K562 (cell line): Measurements from ENCODE around the gene DNAAF1. TPM values are rescaled to one million over a fixed set of nuclear protein-coding genes. Genes with fewer than 3 reads are reported as not detected.

Experiments
- polyA plus RNA-seq, 8 experiments: library from polyadenylated mRNA; depleted of rRNA in 4 of 8; stranded (reverse) in 5 of 8; unstranded in 3 of 8; fragments of >200 nt; fragmentation: Nextera tagmentation in 2 of 8; fragmentation: Illumina TruSeq in 1 of 8; extraction: Ambion mirVana in 2 of 8; extraction: Trizol in 1 of 8; gene quantifications; 2 replicates each; pipeline versions ENCODE4 v1.2.1 to v1.2.3, GENCODE V29; 2011 to 2014; ENCODE audit warnings: inconsistent platforms in 1 of 8, missing spikeins in 1 of 8
- total RNA-seq, 7 experiments: library from RNA; depleted of rRNA in 6 of 7; stranded (reverse); fragments of >200 nt in 6 of 7; fragmentation: Illumina TruSeq in 2 of 7; extraction: Trizol in 2 of 7; gene quantifications; 2 replicates each; pipeline versions ENCODE4 v1.2.1 to v1.2.3, GENCODE V29; 2011 to 2021; ENCODE audit warnings: low replicate concordance in 1 of 7

The DNAAF1 gene
- total and polyA plus RNA-seq, 9 of the 15 experiments (the other 6 are each of a cell fraction or from before 2014, with no cell fraction given): 0.01 TPM; not detected in 8

Other genes with a start within 250 kb of the DNAAF1 start
Only the 7 nearest of the 11 such genes appear.
- not detected in 2 replicates for gene SLC38A8, start 102.5 kb upstream of the DNAAF1 start, total RNA-seq (2014; rRNA removed)
- not detected in 2 replicates for gene SLC38A8, start 102.5 kb upstream of the DNAAF1 start, total RNA-seq (2014; rRNA removed; fragmentation: Illumina TruSeq; extraction: Trizol)
- gene SLC38A8, start 102.5 kb upstream of the DNAAF1 start, total RNA-seq (2015; rRNA removed; fragmentation: Illumina TruSeq; extraction: Trizol): not detected in 2 replicates
- not detected in 2 replicates for gene SLC38A8, start 102.5 kb upstream of the DNAAF1 start, total RNA-seq (2021)
- not detected in 2 replicates for gene SLC38A8, start 102.5 kb upstream of the DNAAF1 start, polyA plus RNA-seq (2011; rRNA removed)
- gene SLC38A8, start 102.5 kb upstream of the DNAAF1 start, polyA plus RNA-seq (2014; fragmentation: Illumina TruSeq; extraction: Trizol): not detected in 2 replicates
- gene SLC38A8, start 102.5 kb upstream of the DNAAF1 start, polyA plus RNA-seq (2014; fragmentation: Nextera tagmentation; extraction: Ambion mirVana): not detected
- 0.28 TPM in 1 of 2 replicates, not detected in the other for gene SLC38A8, start 102.5 kb upstream of the DNAAF1 start, polyA plus RNA-seq (2014; rRNA removed)
- gene MBTPS1, start 28.4 kb upstream of the DNAAF1 start, total RNA-seq (2014; rRNA removed): 43.8 and 50.9 TPM in 2 replicates
- gene MBTPS1, start 28.4 kb upstream of the DNAAF1 start, total RNA-seq (2014; rRNA removed; fragmentation: Illumina TruSeq; extraction: Trizol): 31.7 and 32.0 TPM in 2 replicates
- gene MBTPS1, start 28.4 kb upstream of the DNAAF1 start, total RNA-seq (2015; rRNA removed; fragmentation: Illumina TruSeq; extraction: Trizol): 35.7 and 40.3 TPM in 2 replicates
- 46.6 and 53.9 TPM in 2 replicates for gene MBTPS1, start 28.4 kb upstream of the DNAAF1 start, total RNA-seq (2021)
- 47.5 and 57.6 TPM in 2 replicates for gene MBTPS1, start 28.4 kb upstream of the DNAAF1 start, polyA plus RNA-seq (2011; rRNA removed)
- 47.5 and 50.6 TPM in 2 replicates for gene MBTPS1, start 28.4 kb upstream of the DNAAF1 start, polyA plus RNA-seq (2014; fragmentation: Illumina TruSeq; extraction: Trizol)
- gene MBTPS1, start 28.4 kb upstream of the DNAAF1 start, polyA plus RNA-seq (2014; fragmentation: Nextera tagmentation; extraction: Ambion mirVana): 1 to 10 TPM; 2.8 to 4.3 TPM
- 47.3 and 52.6 TPM in 2 replicates for gene MBTPS1, start 28.4 kb upstream of the DNAAF1 start, polyA plus RNA-seq (2014; rRNA removed)
- 19.7 and 20.5 TPM in 2 replicates for gene HSDL1, start 131 bp upstream of the DNAAF1 start, total RNA-seq (2014; rRNA removed)
- 31.5 and 36.4 TPM in 2 replicates for gene HSDL1, start 131 bp upstream of the DNAAF1 start, total RNA-seq (2014; rRNA removed; fragmentation: Illumina TruSeq; extraction: Trizol)
- 38.6 and 39.9 TPM in 2 replicates for gene HSDL1, start 131 bp upstream of the DNAAF1 start, total RNA-seq (2015; rRNA removed; fragmentation: Illumina TruSeq; extraction: Trizol)
- 26.4 and 27.7 TPM in 2 replicates for gene HSDL1, start 131 bp upstream of the DNAAF1 start, total RNA-seq (2021)
- 41.2 and 45.7 TPM in 2 replicates for gene HSDL1, start 131 bp upstream of the DNAAF1 start, polyA plus RNA-seq (2011; rRNA removed)
- 24.1 and 26.9 TPM in 2 replicates for gene HSDL1, start 131 bp upstream of the DNAAF1 start, polyA plus RNA-seq (2014; fragmentation: Illumina TruSeq; extraction: Trizol)
- gene HSDL1, start 131 bp upstream of the DNAAF1 start, polyA plus RNA-seq (2014; fragmentation: Nextera tagmentation; extraction: Ambion mirVana): 10 to 100 TPM; 14.8 to 16.3 TPM
- gene HSDL1, start 131 bp upstream of the DNAAF1 start, polyA plus RNA-seq (2014; rRNA removed): 25.8 and 31.0 TPM in 2 replicates
- 26.2 and 43.0 TPM in 2 replicates for gene TAF1C, start 41.7 kb downstream of the DNAAF1 start, total RNA-seq (2014; rRNA removed)
- 7.9 and 9.8 TPM in 2 replicates for gene TAF1C, start 41.7 kb downstream of the DNAAF1 start, total RNA-seq (2014; rRNA removed; fragmentation: Illumina TruSeq; extraction: Trizol)
- 22.3 and 23.0 TPM in 2 replicates for gene TAF1C, start 41.7 kb downstream of the DNAAF1 start, total RNA-seq (2015; rRNA removed; fragmentation: Illumina TruSeq; extraction: Trizol)
- gene TAF1C, start 41.7 kb downstream of the DNAAF1 start, total RNA-seq (2021): 46.6 and 55.0 TPM in 2 replicates
- 16.7 and 31.2 TPM in 2 replicates for gene TAF1C, start 41.7 kb downstream of the DNAAF1 start, polyA plus RNA-seq (2011; rRNA removed)
- gene TAF1C, start 41.7 kb downstream of the DNAAF1 start, polyA plus RNA-seq (2014; fragmentation: Illumina TruSeq; extraction: Trizol): 21.0 and 35.4 TPM in 2 replicates
- 1 to 10 TPM; 1.5 TPM for gene TAF1C, start 41.7 kb downstream of the DNAAF1 start, polyA plus RNA-seq (2014; fragmentation: Nextera tagmentation; extraction: Ambion mirVana)
- gene TAF1C, start 41.7 kb downstream of the DNAAF1 start, polyA plus RNA-seq (2014; rRNA removed): 64.8 and 74.8 TPM in 2 replicates
- not detected in 2 replicates for gene ADAD2, start 45.8 kb downstream of the DNAAF1 start, total RNA-seq (2014; rRNA removed)
- gene ADAD2, start 45.8 kb downstream of the DNAAF1 start, total RNA-seq (2014; rRNA removed; fragmentation: Illumina TruSeq; extraction: Trizol): not detected in 2 replicates
- not detected in 2 replicates for gene ADAD2, start 45.8 kb downstream of the DNAAF1 start, total RNA-seq (2015; rRNA removed; fragmentation: Illumina TruSeq; extraction: Trizol)
- gene ADAD2, start 45.8 kb downstream of the DNAAF1 start, total RNA-seq (2021): not detected in 2 replicates
- gene ADAD2, start 45.8 kb downstream of the DNAAF1 start, polyA plus RNA-seq (2011; rRNA removed): not detected in 2 replicates
- not detected in 2 replicates for gene ADAD2, start 45.8 kb downstream of the DNAAF1 start, polyA plus RNA-seq (2014; fragmentation: Illumina TruSeq; extraction: Trizol)
- not detected for gene ADAD2, start 45.8 kb downstream of the DNAAF1 start, polyA plus RNA-seq (2014; fragmentation: Nextera tagmentation; extraction: Ambion mirVana)
- gene ADAD2, start 45.8 kb downstream of the DNAAF1 start, polyA plus RNA-seq (2014; rRNA removed): 0.07 TPM in 1 of 2 replicates, not detected in the other
- not detected in 2 replicates for gene KCNG4, start 94.7 kb downstream of the DNAAF1 start, total RNA-seq (2014; rRNA removed)
- not detected in 2 replicates for gene KCNG4, start 94.7 kb downstream of the DNAAF1 start, total RNA-seq (2014; rRNA removed; fragmentation: Illumina TruSeq; extraction: Trizol)
- not detected in 2 replicates for gene KCNG4, start 94.7 kb downstream of the DNAAF1 start, total RNA-seq (2015; rRNA removed; fragmentation: Illumina TruSeq; extraction: Trizol)
- not detected in 2 replicates for gene KCNG4, start 94.7 kb downstream of the DNAAF1 start, total RNA-seq (2021)
- gene KCNG4, start 94.7 kb downstream of the DNAAF1 start, polyA plus RNA-seq (2011; rRNA removed): not detected in 2 replicates
- not detected in 2 replicates for gene KCNG4, start 94.7 kb downstream of the DNAAF1 start, polyA plus RNA-seq (2014; fragmentation: Illumina TruSeq; extraction: Trizol)
- gene KCNG4, start 94.7 kb downstream of the DNAAF1 start, polyA plus RNA-seq (2014; fragmentation: Nextera tagmentation; extraction: Ambion mirVana): not detected
- not detected in 2 replicates for gene KCNG4, start 94.7 kb downstream of the DNAAF1 start, polyA plus RNA-seq (2014; rRNA removed)
- gene WFDC1, start 149.6 kb downstream of the DNAAF1 start, total RNA-seq (2014; rRNA removed): not detected in 2 replicates
- not detected in 2 replicates for gene WFDC1, start 149.6 kb downstream of the DNAAF1 start, total RNA-seq (2014; rRNA removed; fragmentation: Illumina TruSeq; extraction: Trizol)
- not detected in 2 replicates for gene WFDC1, start 149.6 kb downstream of the DNAAF1 start, total RNA-seq (2015; rRNA removed; fragmentation: Illumina TruSeq; extraction: Trizol)
- not detected in 2 replicates for gene WFDC1, start 149.6 kb downstream of the DNAAF1 start, total RNA-seq (2021)
- gene WFDC1, start 149.6 kb downstream of the DNAAF1 start, polyA plus RNA-seq (2011; rRNA removed): not detected in 2 replicates
- gene WFDC1, start 149.6 kb downstream of the DNAAF1 start, polyA plus RNA-seq (2014; fragmentation: Illumina TruSeq; extraction: Trizol): not detected in 2 replicates
- gene WFDC1, start 149.6 kb downstream of the DNAAF1 start, polyA plus RNA-seq (2014; fragmentation: Nextera tagmentation; extraction: Ambion mirVana): not detected
- gene WFDC1, start 149.6 kb downstream of the DNAAF1 start, polyA plus RNA-seq (2014; rRNA removed): not detected in 2 replicates